GM12801 (cell line): ENCODE data around the gene ARL14.

Experiments
- TF ChIP-seq, protein P1 (sequence below): IDR thresholded peaks from one replicate; pipeline ENCODE4 v1.5.1; 2011; ENCODE audit warnings: control low read depth; ENCODE audit not compliant: insufficient read length; ENCODE audit errors: extremely low read depth

Gene ARL14

DNA sequence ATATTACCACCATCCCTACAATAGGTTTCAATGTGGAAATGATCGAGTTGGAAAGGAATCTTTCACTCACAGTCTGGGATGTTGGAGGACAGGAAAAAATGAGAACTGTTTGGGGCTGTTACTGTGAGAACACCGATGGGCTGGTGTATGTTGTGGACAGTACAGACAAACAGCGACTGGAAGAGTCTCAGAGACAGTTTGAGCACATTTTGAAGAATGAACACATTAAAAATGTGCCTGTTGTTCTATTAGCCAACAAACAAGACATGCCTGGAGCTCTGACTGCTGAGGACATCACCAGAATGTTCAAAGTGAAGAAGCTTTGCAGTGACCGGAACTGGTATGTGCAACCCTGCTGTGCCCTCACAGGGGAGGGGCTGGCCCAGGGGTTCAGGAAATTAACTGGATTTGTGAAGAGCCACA lies 510 bp downstream of the ARL14 start:
- TF ChIP-seq, protein P1, sequence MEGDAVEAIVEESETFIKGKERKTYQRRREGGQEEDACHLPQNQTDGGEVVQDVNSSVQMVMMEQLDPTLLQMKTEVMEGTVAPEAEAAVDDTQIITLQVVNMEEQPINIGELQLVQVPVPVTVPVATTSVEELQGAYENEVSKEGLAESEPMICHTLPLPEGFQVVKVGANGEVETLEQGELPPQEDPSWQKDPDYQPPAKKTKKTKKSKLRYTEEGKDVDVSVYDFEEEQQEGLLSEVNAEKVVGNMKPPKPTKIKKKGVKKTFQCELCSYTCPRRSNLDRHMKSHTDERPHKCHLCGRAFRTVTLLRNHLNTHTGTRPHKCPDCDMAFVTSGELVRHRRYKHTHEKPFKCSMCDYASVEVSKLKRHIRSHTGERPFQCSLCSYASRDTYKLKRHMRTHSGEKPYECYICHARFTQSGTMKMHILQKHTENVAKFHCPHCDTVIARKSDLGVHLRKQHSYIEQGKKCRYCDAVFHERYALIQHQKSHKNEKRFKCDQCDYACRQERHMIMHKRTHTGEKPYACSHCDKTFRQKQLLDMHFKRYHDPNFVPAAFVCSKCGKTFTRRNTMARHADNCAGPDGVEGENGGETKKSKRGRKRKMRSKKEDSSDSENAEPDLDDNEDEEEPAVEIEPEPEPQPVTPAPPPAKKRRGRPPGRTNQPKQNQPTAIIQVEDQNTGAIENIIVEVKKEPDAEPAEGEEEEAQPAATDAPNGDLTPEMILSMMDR, result no peak

DNA sequence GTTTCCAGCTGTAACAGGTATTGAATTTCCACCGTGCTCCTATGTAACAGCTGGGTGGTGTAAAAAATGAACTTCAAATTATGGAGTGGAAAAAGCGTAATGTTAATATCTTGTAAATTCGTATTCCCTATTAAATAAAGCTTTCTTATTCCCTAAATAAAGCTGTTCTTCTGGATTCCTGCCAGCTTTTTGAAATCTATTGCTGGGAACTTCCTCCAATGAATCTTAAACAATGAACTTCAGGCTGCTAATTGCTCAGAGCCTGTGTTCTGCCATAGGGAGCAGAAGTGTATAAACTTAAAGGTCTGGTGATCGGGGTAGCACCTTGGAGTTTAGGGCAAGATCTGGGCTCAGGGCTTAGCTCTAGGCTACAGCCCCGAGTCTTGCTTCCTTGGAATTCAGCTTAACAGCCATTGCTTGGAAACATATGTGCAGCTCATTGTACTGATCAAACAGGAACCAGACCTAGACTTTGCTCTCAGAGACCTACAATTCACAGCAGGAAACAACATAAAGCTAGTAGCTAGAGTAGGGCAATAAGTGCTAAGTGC lies 1.4 kb downstream of the ARL14 start:
- TF ChIP-seq, protein P1, result no peak

DNA sequence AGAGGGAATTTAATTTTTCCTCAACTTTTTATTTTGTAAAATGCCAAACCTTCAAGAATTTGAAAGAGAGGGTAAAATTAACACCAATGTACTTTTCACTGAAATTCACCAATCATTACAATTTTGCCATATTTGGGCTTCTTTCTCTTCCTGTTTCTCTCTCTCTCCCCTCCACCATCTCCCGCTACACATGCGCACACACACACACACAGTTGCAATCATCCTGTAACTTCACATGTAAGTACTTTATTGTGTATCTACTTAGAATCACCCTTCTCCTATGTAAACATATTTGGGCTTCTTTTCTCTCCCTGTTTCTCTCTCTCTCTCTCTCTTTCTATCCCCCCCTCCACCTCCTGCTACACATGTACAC lies 7.4 kb downstream of the ARL14 start:
- TF ChIP-seq, protein P1, result no peak

DNA sequence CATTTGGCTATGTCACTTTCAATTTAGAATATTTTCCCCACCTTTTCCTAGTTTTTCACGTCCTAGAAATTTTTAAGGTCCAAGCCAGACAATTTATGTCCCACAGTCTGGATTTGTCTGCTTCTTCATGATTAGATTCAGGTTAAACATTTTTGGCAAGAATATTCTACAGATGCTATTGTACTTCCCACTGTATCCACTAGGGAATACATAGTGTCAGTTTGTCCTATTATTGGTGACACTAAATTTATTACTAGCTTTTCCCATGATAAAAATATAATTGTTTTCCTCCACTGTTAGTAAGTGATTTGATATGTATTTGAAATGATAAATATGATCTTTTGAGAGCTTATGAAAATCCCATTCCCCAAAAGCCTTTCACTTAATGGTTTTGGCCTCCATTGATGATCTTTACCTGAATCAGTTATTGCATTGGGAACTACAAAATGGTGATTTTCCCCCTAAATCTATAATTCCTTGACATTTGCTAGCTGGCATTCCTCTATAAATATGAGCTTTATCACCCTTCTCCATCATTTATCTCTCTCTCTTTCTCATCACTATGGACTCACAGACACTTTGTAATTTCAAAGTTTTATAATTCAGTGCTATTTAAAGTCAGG lies 8.3 kb downstream of the ARL14 start:
- TF ChIP-seq, protein P1, result no peak

DNA sequence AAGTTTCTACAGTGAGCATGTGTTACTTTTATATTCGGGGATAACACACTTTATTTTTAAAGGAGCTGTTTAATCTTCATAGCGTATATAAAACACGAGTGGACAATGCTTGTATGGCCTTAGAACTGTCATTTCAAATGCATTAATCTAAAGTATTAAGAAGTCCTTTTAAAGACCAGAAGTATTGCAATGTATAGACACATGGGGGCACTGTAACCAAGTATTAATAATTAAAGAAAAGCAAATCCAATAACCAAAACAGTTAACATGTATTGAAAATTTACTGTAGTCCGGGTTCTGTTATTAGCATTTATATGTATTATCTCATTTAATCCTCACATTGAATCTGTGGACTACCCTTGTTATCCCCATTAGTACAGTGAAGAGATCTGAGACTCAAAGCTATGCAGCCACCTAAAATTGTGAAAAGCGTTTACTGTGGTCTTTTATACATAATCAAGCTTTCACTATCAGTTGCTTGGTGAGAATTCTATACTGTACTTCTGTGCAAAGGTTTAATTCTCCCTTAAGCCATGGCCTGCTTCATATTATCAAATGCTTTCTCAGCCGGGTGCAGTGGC lies 10.1 kb downstream of the ARL14 start:
- TF ChIP-seq, protein P1, result no peak

DNA sequence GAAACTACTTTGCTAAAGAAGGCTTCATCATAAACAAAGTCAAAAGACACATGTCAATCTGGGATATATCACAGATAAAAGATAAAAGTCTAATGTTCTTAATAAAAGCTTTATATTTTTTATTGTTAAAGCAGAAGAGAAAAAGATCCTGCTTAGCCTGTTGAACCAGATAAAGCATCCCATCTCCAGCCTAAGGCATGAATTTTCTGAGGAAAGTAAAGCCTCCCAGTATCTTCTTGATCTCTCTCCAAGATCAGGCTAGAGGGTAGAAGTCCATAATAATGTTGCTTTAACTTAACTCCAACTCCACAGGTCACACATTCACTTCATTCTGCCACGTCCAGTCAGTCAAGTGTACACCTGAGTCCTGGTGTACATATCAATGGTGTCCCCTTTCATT lies 14.2 kb downstream of the ARL14 start:
- TF ChIP-seq, protein P1, result no peak

DNA sequence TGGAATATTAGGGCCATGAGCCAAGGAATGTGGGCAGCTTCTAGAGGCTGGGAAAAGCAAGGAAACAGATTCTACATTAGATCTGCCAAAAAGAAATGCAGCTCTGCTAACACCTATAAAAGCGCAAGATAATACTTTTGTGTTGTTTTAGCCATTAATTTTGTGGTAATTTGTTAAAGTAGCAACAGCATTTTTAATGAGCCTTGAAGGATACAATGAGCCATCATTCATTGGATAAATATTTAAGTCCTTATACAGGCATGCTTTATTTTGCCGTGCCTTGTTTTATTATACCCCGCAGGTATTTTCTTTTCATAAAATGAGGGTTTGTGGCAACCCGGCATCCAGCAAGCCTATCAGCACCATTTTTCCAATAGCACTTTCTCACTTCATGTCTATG lies 15.0 kb downstream of the ARL14 start:
- TF ChIP-seq, protein P1, result no peak
